GM12874 (cell line): ENCODE results near the gene DRD1.

Source experiments
- TF ChIP-seq, protein P1 (sequence below): IDR thresholded peaks from 2 replicates; pipeline ENCODE4 v1.5.1; 2011; ENCODE audit warnings: low read depth, mild to moderate bottlenecking, control low read depth, low read length, moderate library complexity; ENCODE audit not compliant: insufficient read depth

DRD1 gene

GRCh38 chr5:175444905-175445456, 999 bp upstream of the DRD1 start:
- TF ChIP-seq, protein P1, sequence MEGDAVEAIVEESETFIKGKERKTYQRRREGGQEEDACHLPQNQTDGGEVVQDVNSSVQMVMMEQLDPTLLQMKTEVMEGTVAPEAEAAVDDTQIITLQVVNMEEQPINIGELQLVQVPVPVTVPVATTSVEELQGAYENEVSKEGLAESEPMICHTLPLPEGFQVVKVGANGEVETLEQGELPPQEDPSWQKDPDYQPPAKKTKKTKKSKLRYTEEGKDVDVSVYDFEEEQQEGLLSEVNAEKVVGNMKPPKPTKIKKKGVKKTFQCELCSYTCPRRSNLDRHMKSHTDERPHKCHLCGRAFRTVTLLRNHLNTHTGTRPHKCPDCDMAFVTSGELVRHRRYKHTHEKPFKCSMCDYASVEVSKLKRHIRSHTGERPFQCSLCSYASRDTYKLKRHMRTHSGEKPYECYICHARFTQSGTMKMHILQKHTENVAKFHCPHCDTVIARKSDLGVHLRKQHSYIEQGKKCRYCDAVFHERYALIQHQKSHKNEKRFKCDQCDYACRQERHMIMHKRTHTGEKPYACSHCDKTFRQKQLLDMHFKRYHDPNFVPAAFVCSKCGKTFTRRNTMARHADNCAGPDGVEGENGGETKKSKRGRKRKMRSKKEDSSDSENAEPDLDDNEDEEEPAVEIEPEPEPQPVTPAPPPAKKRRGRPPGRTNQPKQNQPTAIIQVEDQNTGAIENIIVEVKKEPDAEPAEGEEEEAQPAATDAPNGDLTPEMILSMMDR = no peak

- TF ChIP-seq, protein P1 = no peak
These were observed 395 bp downstream of the DRD1 start for GRCh38 chr5:175443514-175444059.

DNA sequence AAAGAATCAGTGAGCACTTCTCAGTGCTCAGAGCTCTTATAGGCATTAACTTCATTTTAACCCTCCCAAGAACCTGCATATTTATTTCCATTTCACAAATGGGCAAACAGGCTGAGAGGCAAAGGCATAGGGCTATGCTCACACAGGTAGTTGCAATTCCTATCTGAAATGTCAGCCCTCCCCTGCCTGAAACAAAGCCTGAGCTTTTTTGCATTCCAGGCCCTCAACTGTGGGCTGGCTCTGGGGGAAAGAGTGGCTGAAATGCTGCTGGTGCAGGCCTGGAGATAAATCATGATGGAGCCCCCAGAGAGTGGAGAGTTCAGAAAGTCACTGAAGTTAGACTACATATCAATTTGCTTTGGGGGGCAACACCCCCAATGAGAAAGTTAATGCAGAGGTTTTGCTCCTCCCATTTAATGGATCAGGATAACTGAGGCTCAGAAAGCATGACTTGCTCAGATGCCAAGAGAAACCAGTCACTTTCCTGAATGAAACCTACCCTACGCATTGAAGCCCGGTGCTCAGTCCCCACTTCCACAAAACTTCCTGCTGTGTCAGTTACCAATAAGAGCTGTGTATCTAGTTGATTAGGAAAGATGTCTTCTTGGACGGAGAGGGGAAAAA, 5.6 kb downstream of the DRD1 start:
- TF ChIP-seq, protein P1 = no peak

DNA sequence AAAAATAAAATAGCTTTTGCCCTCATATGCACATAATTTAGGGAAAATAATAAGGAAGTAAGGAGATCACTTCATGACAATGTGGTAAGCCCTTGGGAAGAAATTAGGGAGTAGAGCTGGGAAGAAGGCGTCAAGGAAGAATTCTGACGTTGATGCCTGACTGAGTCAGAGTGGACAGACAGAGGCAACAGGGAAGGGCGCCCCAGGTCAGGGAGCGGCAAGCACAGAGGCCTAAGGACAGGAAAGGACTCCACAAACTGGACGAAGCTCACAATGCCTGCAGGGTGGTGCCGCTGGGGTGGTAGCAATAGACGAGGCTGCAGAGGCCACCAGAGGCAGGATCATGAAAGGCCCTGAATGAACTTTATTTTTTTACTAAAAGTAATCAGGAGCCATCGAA, 7.6 kb downstream of the DRD1 start:
- TF ChIP-seq, protein P1 = no peak

DNA sequence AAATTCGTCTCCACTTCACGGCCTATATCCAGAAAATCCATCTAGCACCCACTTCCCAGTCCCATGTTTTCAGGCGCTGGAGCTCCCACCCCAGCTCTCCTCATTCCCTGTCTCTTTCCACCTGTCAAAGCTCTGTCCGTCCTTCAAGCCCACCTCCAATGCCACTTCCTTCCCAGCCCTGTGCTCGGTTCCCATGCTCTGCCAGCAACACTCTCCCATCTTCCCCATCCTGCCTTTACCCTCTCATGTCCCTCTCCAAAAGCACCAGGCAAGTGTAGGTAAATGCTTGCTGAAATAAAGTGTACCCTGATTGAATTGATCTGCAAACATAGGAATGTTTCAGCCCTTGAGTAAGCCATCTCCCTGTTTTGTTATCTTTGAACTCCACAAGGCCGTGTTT, 9.2 kb downstream of the DRD1 start:
- TF ChIP-seq, protein P1 = no peak

- TF ChIP-seq, protein P1 = no peak
These were observed 16.2 kb downstream of the DRD1 start for GRCh38 chr5:175427762-175428161.

GRCh38 chr5:175422058-175422457, 21.9 kb downstream of the DRD1 start:
- TF ChIP-seq, protein P1 = no peak
